HepG2 (cell line): ENCODE measurements around the gene TTLL4. TPM values are rescaled to one million over a fixed set of nuclear protein-coding genes. Genes with fewer than 3 reads are reported as not detected.

Experiments
- ARNTL ChIP-seq: sonication (generic); formaldehyde crosslinking; IDR thresholded peaks from 2 replicates; pipeline ENCODE4 v1.4.0; 2020; ENCODE audit warnings: mild to moderate bottlenecking, missing genetic modification reagents
- GATAD2A ChIP-seq: IDR thresholded peaks from 2 replicates; pipeline ENCODE4 v1.6.1; 2016
- HDAC2 ChIP-seq: sonication (generic); formaldehyde crosslinking; IDR thresholded peaks from 2 replicates; pipeline ENCODE4 v1.4.0; 2020; ENCODE audit warnings: missing genetic modification reagents
- PATZ1 ChIP-seq: sonication (generic); formaldehyde crosslinking; IDR thresholded peaks from 2 replicates; pipeline ENCODE4 v1.4.0; 2020; ENCODE audit warnings: missing genetic modification reagents
- SMC3 ChIP-seq: IDR thresholded peaks from 2 replicates; pipeline ENCODE4 v1.6.1; 2011; ENCODE audit warnings: low read length, improper control_type of control experiment
- TEAD3 ChIP-seq: optimal IDR thresholded peaks from 2 replicates; pipeline ENCODE3; 2016; ENCODE audit warnings: borderline replicate concordance
- TFAP4 ChIP-seq: sonication (generic); IDR thresholded peaks from 2 replicates; pipeline ENCODE4 v1.6.1; 2016; ENCODE audit warnings: low read depth, borderline replicate concordance
- TFDP1 ChIP-seq: IDR thresholded peaks from 2 replicates; pipeline ENCODE4 v1.6.1; 2016; ENCODE audit warnings: missing compliant biosample characterization, missing genetic modification reagents, borderline replicate concordance
- ZNF282 ChIP-seq: fragments of 450-650 bp; IDR thresholded peaks from 2 replicates; pipeline ENCODE4 v1.6.1; 2018; ENCODE audit not compliant: partially characterized antibody
- ZNF441 ChIP-seq: sonication (generic); formaldehyde crosslinking; IDR thresholded peaks from 2 replicates; pipeline ENCODE4 v1.7.0; 2021; ENCODE audit warnings: missing genetic modification reagents, borderline replicate concordance
- ZNF546 ChIP-seq: sonication (generic); formaldehyde crosslinking; conservative IDR thresholded peaks from 2 replicates; pipeline ENCODE4 v1.8.1; 2023; ENCODE audit warnings: mild to moderate bottlenecking, missing genetic modification reagents
- ZNF7 ChIP-seq: IDR thresholded peaks from 2 replicates; pipeline ENCODE4 v1.6.1; 2016; ENCODE audit warnings: missing biosample characterization, missing genetic modification reagents
- ZNF770 ChIP-seq: sonication (generic); formaldehyde crosslinking; IDR thresholded peaks from 2 replicates; pipeline ENCODE4 v1.5.0; 2020; ENCODE audit warnings: mild to moderate bottlenecking, missing genetic modification reagents
- polyA plus RNA-seq, 8 experiments: library from polyadenylated mRNA; depleted of rRNA in 3 of 8; stranded (reverse) in 7 of 8; unstranded in 1 of 8; fragments of >200 nt; fragmentation: Illumina TruSeq in 4 of 8; extraction: Trizol in 4 of 8; gene quantifications; 2 replicates each; pipeline versions ENCODE4 v1.2.1 to v1.2.3, GENCODE V29; 2011 to 2016; ENCODE audit warnings: low read depth in 4 of 8, missing spikeins in 1 of 8, mixed read lengths in 1 of 8; ENCODE audit not compliant: insufficient read depth in 1 of 8
- total RNA-seq, 5 experiments: library from RNA; depleted of rRNA; stranded (reverse); fragments of >200 nt; fragmentation: Illumina TruSeq; extraction: Trizol; gene quantifications; 2 replicates each; pipeline ENCODE4 v1.2.3, GENCODE V29; 2016; ENCODE audit warnings: low read depth in 1 of 5

The TTLL4 gene
- total and polyA plus RNA-seq, 2 of the 13 experiments (the other 11 are each of a cell fraction or from before 2014, with no cell fraction given) = 77.5 to 84.6 TPM

- TF ChIP-seq PATZ1 = 0 out of 2 replicates have a peak, but pooled peaks have one; percentile 7
- TF ChIP-seq ZNF770 (CRISPR knock-in tag) = 0 out of 2 replicates have a peak, but pooled peaks have one; percentile 0
- TF ChIP-seq ZNF7 = 0 out of 2 replicates have a peak, but pooled peaks have one; percentile 15
- 0 out of 2 replicates have a peak, but pooled peaks have one; percentile 12 for TF ChIP-seq HDAC2 (CRISPR knock-in tag)
- peak; percentile 13; the same call in 1 of the 2 replicates for TF ChIP-seq GATAD2A (CRISPR knock-in tag)
- peak; percentile 22; the same call in 1 of the 2 replicates for TF ChIP-seq ZNF546
- TF ChIP-seq TFDP1 (CRISPR knock-in tag) = no peak
- no peak for TF ChIP-seq TEAD3 (CRISPR knock-in tag)
- TF ChIP-seq TFAP4 = peak; percentile 33; the same call in 1 of the 2 replicates
- TF ChIP-seq ZNF282 = no peak
- peak; percentile 9; the same call in 1 of the 2 replicates for TF ChIP-seq ZNF441
- no peak for TF ChIP-seq ARNTL
- no peak for TF ChIP-seq SMC3
- TF ChIP-seq, all 625 proteins: peak for 47
Measured at GRCh38 chr2:218782528-218782844, 71.9 kb downstream of the TTLL4 start (continued).
